H1 (cell line): ENCODE data around the gene GALNT1. TPM values are rescaled to one million over a fixed set of nuclear protein-coding genes. Genes with fewer than 3 reads are reported as not detected.

Source experiments
- CTCF ChIA-PET: fragments of 300-600 bp; sonication (Branson Sonifier 250); formaldehyde crosslinking; loops from one replicate; lab custom pipeline; 2021; ENCODE audit not compliant: partially characterized antibody; lab: Charles Lee
- POLR2A ChIA-PET: fragments of 300-600 bp; sonication (Branson Sonifier 250); formaldehyde crosslinking; loops from one replicate; lab custom pipeline; 2021; ENCODE audit warnings: inconsistent platforms; ENCODE audit not compliant: partially characterized antibody; lab: Charles Lee
- DNase-seq, 2 experiments: peaks; one replicate each; pipeline versions ENCODE4 v3.0.0 to v3.0.0-alpha.2; 2010 to 2022; ENCODE audit warnings: low spot score in 2 of 2, low read depth in 1 of 2, mixed read lengths in 1 of 2
- FAIRE-seq: peaks from 2 replicates; lab custom pipeline; 2011; peaks lifted over from hg19 to GRCh38; lab: Jason Lieb, UNC
- H2AFZ ChIP-seq: 2 replicates; pipeline ENCODE4 v1.8.1; 2012; ENCODE audit warnings: low read length, inconsistent platforms
- H2AK5ac ChIP-seq: 2 replicates; pipeline ENCODE4 v1.6.1; 2013; ENCODE audit warnings: low read depth, low read length
- H2BK120ac ChIP-seq: replicated peaks from 2 replicates; pipeline ENCODE3; 2013; ENCODE audit warnings: low read depth, low read length, inconsistent platforms
- H2BK12ac ChIP-seq: 2 replicates; pipeline ENCODE4 v1.6.1; 2013; ENCODE audit warnings: low read depth, low read length
- H2BK15ac ChIP-seq: 2 replicates; pipeline ENCODE4 v1.6.1; 2013; ENCODE audit warnings: low read length
- H2BK20ac ChIP-seq: 2 replicates; pipeline ENCODE4 v1.6.1; 2013; ENCODE audit warnings: low read length
- H2BK5ac ChIP-seq: 2 replicates; pipeline ENCODE4 v1.6.1; 2013; ENCODE audit warnings: low read depth, low read length
- H3K14ac ChIP-seq: 2 replicates; pipeline ENCODE4 v1.6.1; 2013; ENCODE audit warnings: inconsistent platforms; ENCODE audit not compliant: insufficient read length
- H3K18ac ChIP-seq: 2 replicates; pipeline ENCODE4 v1.6.1; 2013; ENCODE audit warnings: low read length; ENCODE audit errors: extremely low read depth
- H3K23ac ChIP-seq: 2 replicates; pipeline ENCODE4 v1.6.1; 2013; ENCODE audit warnings: inconsistent platforms; ENCODE audit not compliant: insufficient read length
- H3K23me2 ChIP-seq: 2 replicates; pipeline ENCODE4 v1.6.1; 2013; ENCODE audit warnings: low read depth, low read length
- H3K27ac ChIP-seq: 2 replicates; pipeline ENCODE4 v1.6.1; 2011; ENCODE audit warnings: low read depth, low read length, inconsistent platforms
- H3K27me3 ChIP-seq, 4 experiments: replicated peaks in 1 of 4; 1 replicate in 1 of 4; 2 replicates in 3 of 4; pipeline versions ENCODE4 v1.6.1 to v1.8.1; 2011 to 2013; ENCODE audit warnings: low read length in 3 of 4, mild to moderate bottlenecking in 3 of 4, inconsistent platforms in 2 of 4, mixed read lengths in 2 of 4, moderate library complexity in 1 of 4; ENCODE audit not compliant: control insufficient read depth in 3 of 4, insufficient read depth in 3 of 4; ENCODE audit errors: extremely low read depth in 1 of 4
- H3K36me3 ChIP-seq, 4 experiments: 2 replicates each; pipeline versions ENCODE4 v1.6.1 to v1.8.1; 2011 to 2013; ENCODE audit warnings: mild to moderate bottlenecking in 4 of 4, low read length in 3 of 4, moderate library complexity in 2 of 4, control low read depth in 1 of 4, inconsistent platforms in 1 of 4; ENCODE audit not compliant: insufficient read depth in 4 of 4, control insufficient read depth in 2 of 4
- H3K4ac ChIP-seq: replicated peaks from 2 replicates; pipeline ENCODE3; 2013; ENCODE audit warnings: low read length, low read depth, mixed read lengths, inconsistent platforms; ENCODE audit not compliant: insufficient read length
- H3K4me1 ChIP-seq, 4 experiments: replicated peaks in 1 of 4; 1 replicate in 1 of 4; 2 replicates in 3 of 4; pipeline versions ENCODE4 v1.6.1 to v1.8.1; 2011 to 2013; ENCODE audit warnings: low read length in 3 of 4, inconsistent platforms in 2 of 4, mixed read lengths in 1 of 4; ENCODE audit not compliant: insufficient read depth in 4 of 4, control insufficient read depth in 3 of 4
- H3K4me2 ChIP-seq, 2 experiments: 2 replicates each; pipeline versions ENCODE4 v1.6.1 to v1.8.1; 2011 to 2013; ENCODE audit warnings: low read depth in 2 of 2, low read length in 2 of 2, control low read depth in 1 of 2, inconsistent platforms in 1 of 2, mild to moderate bottlenecking in 1 of 2; ENCODE audit not compliant: insufficient read depth in 1 of 2
- H3K4me3 ChIP-seq, 4 experiments: fragments of 200-600, 300-600 bp in 1 of 4; sonication (generic), shearing (Covaris generic), sonication (Bioruptor Twin) in 1 of 4; 2 replicates each; pipeline versions ENCODE4 v1.5.1 to v1.8.1; 2011 to 2016; ENCODE audit warnings: low read length in 4 of 4, low read depth in 3 of 4, control low read depth in 2 of 4, inconsistent platforms in 2 of 4, mild to moderate bottlenecking in 2 of 4, mixed read lengths in 1 of 4, moderate library complexity in 1 of 4; ENCODE audit not compliant: insufficient read depth in 2 of 4; ENCODE audit errors: extremely low read depth in 1 of 4
- H3K56ac ChIP-seq: replicated peaks from 2 replicates; pipeline ENCODE3; 2013; ENCODE audit warnings: low read depth, mild to moderate bottlenecking, mixed read lengths, low read length, inconsistent platforms; ENCODE audit not compliant: insufficient read length
- H3K79me1 ChIP-seq: 2 replicates; pipeline ENCODE4 v1.6.1; 2013; ENCODE audit warnings: low read depth, low read length, control low read depth
- H3K79me2 ChIP-seq, 2 experiments: 2 replicates each; pipeline versions ENCODE4 v1.6.1 to v1.8.1; 2012 to 2013; ENCODE audit warnings: low read length in 2 of 2, mild to moderate bottlenecking in 2 of 2, inconsistent platforms in 1 of 2; ENCODE audit not compliant: insufficient read depth in 2 of 2, control insufficient read depth in 1 of 2
- H3K9ac ChIP-seq, 4 experiments: replicated peaks in 1 of 4; 1 replicate in 1 of 4; 2 replicates in 3 of 4; pipeline versions ENCODE4 v1.6.1 to v1.8.1; 2011 to 2013; ENCODE audit warnings: low read depth in 3 of 4, low read length in 3 of 4, control low read depth in 2 of 4, mild to moderate bottlenecking in 2 of 4, moderate library complexity in 2 of 4, inconsistent platforms in 1 of 4; ENCODE audit errors: extremely low read depth in 1 of 4
- H3K9me3 ChIP-seq, 2 experiments: 2 replicates each; pipeline versions ENCODE4 v1.6.1 to v1.8.1; 2012 to 2013; ENCODE audit warnings: mild to moderate bottlenecking in 2 of 2, moderate library complexity in 2 of 2, control low read depth in 1 of 2, inconsistent platforms in 1 of 2, low read depth in 1 of 2, low read length in 1 of 2, mixed read lengths in 1 of 2; ENCODE audit not compliant: insufficient read depth in 2 of 2
- H4K20me1 ChIP-seq, 2 experiments: replicated peaks in 1 of 2; 2 replicates each; pipeline versions ENCODE3 to v1.8.1; 2011 to 2013; ENCODE audit warnings: inconsistent platforms in 2 of 2, low read length in 2 of 2, mild to moderate bottlenecking in 1 of 2; ENCODE audit not compliant: insufficient read depth in 2 of 2, control insufficient read depth in 1 of 2
- H4K5ac ChIP-seq: 2 replicates; pipeline ENCODE4 v1.6.1; 2013; ENCODE audit warnings: low read length, low read depth, mixed read lengths, inconsistent platforms; ENCODE audit not compliant: insufficient read length
- H4K8ac ChIP-seq: 2 replicates; pipeline ENCODE4 v1.8.0; 2013; ENCODE audit warnings: mild to moderate bottlenecking, moderate library complexity, low read length, inconsistent platforms; ENCODE audit not compliant: insufficient read depth; ENCODE audit errors: extremely low read depth
- H4K91ac ChIP-seq: replicated peaks from 2 replicates; pipeline ENCODE3; 2013; ENCODE audit warnings: low read length, mixed read lengths, inconsistent platforms; ENCODE audit not compliant: insufficient read length
- ATF3 ChIP-seq: IDR thresholded peaks from 2 replicates; pipeline ENCODE4 v1.6.1; 2011; ENCODE audit warnings: low read depth, mild to moderate bottlenecking, low read length; ENCODE audit not compliant: insufficient read depth
- CHD1 ChIP-seq: IDR thresholded peaks from 2 replicates; pipeline ENCODE4 v1.6.1; 2012; ENCODE audit warnings: low read depth, low read length, improper control_type of control experiment
- RBBP5 ChIP-seq: IDR thresholded peaks from 2 replicates; pipeline ENCODE4 v1.7.1; 2012; ENCODE audit warnings: low read depth, mild to moderate bottlenecking, inconsistent platforms, low read length, moderate library complexity, borderline replicate concordance
- WGBS, 2 experiments: shearing (Covaris generic) in 1 of 2; methylation state at CpG; one replicate each; pipeline versions ENCODE4 v1.1.6 to v1.1.7; 2013 to 2015; ENCODE audit warnings: low lambda C conversion rate in 2 of 2, mixed read lengths in 2 of 2, inconsistent platforms in 1 of 2, low coverage in 1 of 2, missing lambda C conversion rate in 1 of 2; ENCODE audit not compliant: insufficient replicate concordance in 2 of 2, insufficient coverage in 1 of 2, insufficient read length in 1 of 2; ENCODE audit errors: extremely low coverage in 1 of 2, missing lambda C conversion rate in 1 of 2; 5-methylcytosine and 5-hydroxymethylcytosine counted together
- polyA plus RNA-seq, 7 experiments: library from polyadenylated mRNA; depleted of rRNA in 3 of 7; stranded (reverse) in 5 of 7; unstranded in 2 of 7; fragments of >200 nt in 5 of 7; fragments of 200-250 nt in 2 of 7; gene quantifications; 1 replicate in 5 of 7; 2 replicates in 1 of 7; 4 replicates in 1 of 7; pipeline versions ENCODE4 v1.2.1 to v1.2.3, GENCODE V29; 2011 to 2013; ENCODE audit warnings: missing spikeins in 2 of 7, mixed read lengths in 2 of 7
- total RNA-seq: library from RNA; stranded (reverse); fragmentation: NEBNext Ultra II Directional; extraction: Animal tissue kit (Norgen Biotek cat#: 25700); gene quantifications from 2 replicates; pipeline ENCODE4 v1.2.1, GENCODE V29; 2021

Gene GALNT1
- total and polyA plus RNA-seq, 2 of the 8 experiments (the other 6 are each of a cell fraction or from before 2014, with no cell fraction given) = 22.4 to 101 TPM

DNA sequence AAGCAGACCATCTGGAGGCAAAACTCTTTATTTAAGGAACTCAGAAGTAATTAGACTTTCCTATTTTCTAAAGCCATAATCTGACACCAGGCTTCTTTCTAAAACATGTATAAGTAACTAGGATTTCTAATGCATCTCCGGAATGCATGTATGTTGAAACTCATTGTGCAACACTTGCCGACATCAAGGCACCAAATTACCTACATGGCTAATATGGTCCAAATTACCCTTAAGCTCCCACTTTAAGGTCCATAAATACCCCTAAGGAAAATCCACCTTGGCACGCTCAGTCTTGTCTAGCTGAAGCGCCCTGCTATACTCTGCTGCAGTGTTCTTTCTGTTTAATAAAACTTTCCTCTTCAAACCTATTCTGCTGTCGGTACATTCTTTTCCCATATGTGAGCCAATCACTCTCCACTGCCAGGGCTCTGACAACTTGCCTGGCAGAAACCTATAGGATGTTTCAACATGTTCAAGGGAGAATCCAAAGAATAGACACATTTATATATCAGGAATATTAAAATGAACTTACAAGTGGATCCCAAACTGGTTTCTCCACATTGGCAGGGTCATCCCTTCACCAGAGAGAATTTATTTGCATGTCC is 171.9 kb downstream of the GALNT1 start:
- H3K27ac ChIP-seq = no peak overlapping the region
- POLR2A ChIA-PET = no interaction called here
- no peaks in the 10 kb centered on the region for H3K27me3 ChIP-seq
- no peak overlapping the region for H2BK12ac ChIP-seq
- H2BK120ac ChIP-seq = no peak overlapping the region
- TF ChIP-seq ATF3 (no peak), RBBP5 (no peak), CHD1 (no peak)
- DNase-seq (no peak), FAIRE-seq (no peak)
- no peak overlapping the region for H3K14ac ChIP-seq
- no peak overlapping the region for H3K9ac ChIP-seq
- H3K4me3 ChIP-seq = no peak overlapping the region
- 89% methylated on average over 5 of the region's 5 CpGs; no CpG with 5 or more reads in 1 of the 2 experiments for WGBS, 2 experiments
- H2BK5ac ChIP-seq = no peak overlapping the region
- H4K20me1 ChIP-seq = no peaks in the 10 kb centered on the region
- H3K23ac ChIP-seq = no peak overlapping the region
- no peaks in the 10 kb centered on the region for H3K79me2 ChIP-seq
- H3K9me3 ChIP-seq = 0 out of 4 replicates have a peak, but pooled peaks cover 0 to 4% of the 10 kb centered on the region in 2 experiments
- CTCF ChIA-PET = interaction anchor here (0.9 to 4.8 kb wide), 6 partner anchors 105 to 264 kb away, joined by 3 to 28 read pairs (median 3); no protein-coding TSS in a partner anchor
- no peak overlapping the region for H2BK15ac ChIP-seq
- H3K79me1 ChIP-seq = no peaks in the 10 kb centered on the region; the same call in 1 of the 2 replicates
- H3K4me1 ChIP-seq = peaks cover under 1 to 8% (median 1%) of the 10 kb centered on the region in 4 experiments; a peak in 5 of 7 replicates
- H3K23me2 ChIP-seq = no peaks in the 10 kb centered on the region
- no peak overlapping the region for H3K18ac ChIP-seq
- H4K91ac ChIP-seq = no peak overlapping the region
- H2AK5ac ChIP-seq = no peak overlapping the region
- H3K36me3 ChIP-seq = no peaks in the 10 kb centered on the region; a peak in 1 of 8 replicates
- no peak overlapping the region for H4K8ac ChIP-seq
- no peak overlapping the region for H3K56ac ChIP-seq
- no peak overlapping the region for H3K4ac ChIP-seq
- H2AFZ ChIP-seq = no peak overlapping the region
- no peak overlapping the region for H3K4me2 ChIP-seq
- no peak overlapping the region for H4K5ac ChIP-seq
- no peak overlapping the region for H2BK20ac ChIP-seq
